HepG2 (cell line): ENCODE results near the gene EEF1AKMT3. TPM values are rescaled to one million over a fixed set of nuclear protein-coding genes. Genes with fewer than 3 reads are reported as not detected.

Source experiments
- BATF2 ChIP-seq: sonication (generic); formaldehyde crosslinking; IDR thresholded peaks from 2 replicates; pipeline ENCODE4 v1.8.0; 2022; ENCODE audit warnings: mild to moderate bottlenecking, missing genetic modification reagents, moderate library complexity
- BRCA1 ChIP-seq: sonication (generic); formaldehyde crosslinking; IDR thresholded peaks from 2 replicates; pipeline ENCODE4 v1.4.0; 2020; ENCODE audit warnings: missing genetic modification reagents
- DZIP1 ChIP-seq: sonication (generic); formaldehyde crosslinking; IDR thresholded peaks from 2 replicates; pipeline ENCODE4 v1.5.0; 2020; ENCODE audit warnings: mild to moderate bottlenecking, missing genetic modification reagents
- GATAD2A ChIP-seq: IDR thresholded peaks from 2 replicates; pipeline ENCODE4 v1.6.1; 2016
- HDAC2 ChIP-seq: sonication (generic); formaldehyde crosslinking; IDR thresholded peaks from 2 replicates; pipeline ENCODE4 v1.4.0; 2020; ENCODE audit warnings: missing genetic modification reagents
- HMGXB4 ChIP-seq, 2 experiments: sonication (generic) in 1 of 2; formaldehyde crosslinking in 1 of 2; IDR thresholded peaks; 2 replicates each; pipeline versions ENCODE4 v1.4.0 to v1.6.1; 2018 to 2020; ENCODE audit warnings: missing genetic modification reagents in 2 of 2, borderline replicate concordance in 1 of 2, low read depth in 1 of 2, mild to moderate bottlenecking in 1 of 2, missing biosample characterization in 1 of 2
- KMT2B ChIP-seq: IDR thresholded peaks from 2 replicates; pipeline ENCODE4 v1.6.1; 2016; ENCODE audit warnings: missing genetic modification reagents, missing compliant biosample characterization
- MTF2 ChIP-seq: sonication (generic); formaldehyde crosslinking; IDR thresholded peaks from 2 replicates; pipeline ENCODE4 v1.5.0; 2020; ENCODE audit warnings: missing genetic modification reagents, borderline replicate concordance
- NCOA2 ChIP-seq: sonication (generic); formaldehyde crosslinking; IDR thresholded peaks from 2 replicates; pipeline ENCODE4 v1.8.0; 2022; ENCODE audit warnings: inconsistent platforms
- PCBP1 ChIP-seq: fragments of 200-400 bp; formaldehyde crosslinking; IDR thresholded peaks from 2 replicates; pipeline ENCODE4 v1.6.1; 2017; ENCODE audit warnings: mild to moderate bottlenecking, low read depth, low read length, borderline replicate concordance
- SSRP1 ChIP-seq: IDR thresholded peaks from 2 replicates; pipeline ENCODE4 v1.6.1; 2016; ENCODE audit warnings: control low read depth
- TRIM24 ChIP-seq: sonication (generic); formaldehyde crosslinking; IDR thresholded peaks from 2 replicates; pipeline ENCODE4 v1.8.0; 2022; ENCODE audit warnings: mild to moderate bottlenecking, missing genetic modification reagents
- ZBTB37 ChIP-seq: sonication (generic); formaldehyde crosslinking; IDR thresholded peaks from 2 replicates; pipeline ENCODE4 v1.4.0; 2020; ENCODE audit warnings: mild to moderate bottlenecking, missing genetic modification reagents
- ZNF101 ChIP-seq: sonication (generic); formaldehyde crosslinking; IDR thresholded peaks from 2 replicates; pipeline ENCODE4 v1.4.0; 2020; ENCODE audit warnings: mild to moderate bottlenecking, low read depth, missing genetic modification reagents, borderline replicate concordance
- ZNF12 ChIP-seq: sonication (generic); formaldehyde crosslinking; IDR thresholded peaks from 2 replicates; pipeline ENCODE4 v1.5.0; 2020; ENCODE audit warnings: missing genetic modification reagents
- ZNF24 ChIP-seq: fragments of 450-650 bp; IDR thresholded peaks from 2 replicates; pipeline ENCODE4 v1.6.1; 2017; ENCODE audit warnings: antibody characterized with exemption, mild to moderate bottlenecking
- ZNF331 ChIP-seq: sonication (generic); formaldehyde crosslinking; IDR thresholded peaks from 2 replicates; pipeline ENCODE4 v1.4.0; 2020; ENCODE audit warnings: missing genetic modification reagents
- ZNF362 ChIP-seq: sonication (generic); formaldehyde crosslinking; IDR thresholded peaks from 2 replicates; pipeline ENCODE4 v1.4.0; 2020; ENCODE audit warnings: missing genetic modification reagents, mild to moderate bottlenecking, borderline replicate concordance
- ZNF770 ChIP-seq: sonication (generic); formaldehyde crosslinking; IDR thresholded peaks from 2 replicates; pipeline ENCODE4 v1.5.0; 2020; ENCODE audit warnings: mild to moderate bottlenecking, missing genetic modification reagents
- ZNF879 ChIP-seq: sonication (generic); formaldehyde crosslinking; IDR thresholded peaks from 2 replicates; pipeline ENCODE4 v1.8.1; 2023; ENCODE audit warnings: missing genetic modification reagents
- polyA plus RNA-seq, 8 experiments: library from polyadenylated mRNA; depleted of rRNA in 3 of 8; stranded (reverse) in 7 of 8; unstranded in 1 of 8; fragments of >200 nt; fragmentation: Illumina TruSeq in 4 of 8; extraction: Trizol in 4 of 8; gene quantifications; 2 replicates each; pipeline versions ENCODE4 v1.2.1 to v1.2.3, GENCODE V29; 2011 to 2016; ENCODE audit warnings: low read depth in 4 of 8, missing spikeins in 1 of 8, mixed read lengths in 1 of 8; ENCODE audit not compliant: insufficient read depth in 1 of 8
- total RNA-seq, 5 experiments: library from RNA; depleted of rRNA; stranded (reverse); fragments of >200 nt; fragmentation: Illumina TruSeq; extraction: Trizol; gene quantifications; 2 replicates each; pipeline ENCODE4 v1.2.3, GENCODE V29; 2016; ENCODE audit warnings: low read depth in 1 of 5

The EEF1AKMT3 gene
- total and polyA plus RNA-seq, 2 of the 13 experiments (the other 11 are each of a cell fraction or from before 2014, with no cell fraction given) = 4.7 to 11.4 TPM

GRCh38 chr12:57765003-57765697, 7.3 kb upstream of the EEF1AKMT3 start (continued):
- TF ChIP-seq ZNF362 (CRISPR knock-in tag) = no peak
- no peak for TF ChIP-seq GATAD2A (CRISPR knock-in tag)
- no peak for TF ChIP-seq KMT2B (CRISPR knock-in tag)
- no peak for TF ChIP-seq BRCA1
- no peak for TF ChIP-seq ZNF770 (CRISPR knock-in tag)
- no peak for TF ChIP-seq ZNF24
- TF ChIP-seq HMGXB4 (CRISPR knock-in tag; IDR thresholded peaks at IDR 0.05; ENCODE audit: borderline replicate concordance in 1 of 2, low read depth in 1 of 2) = peak; percentile 86 to 91
- TF ChIP-seq PCBP1 = no peak
- TF ChIP-seq ZBTB37 (CRISPR knock-in tag) = no peak
- TF ChIP-seq ZNF12 (CRISPR knock-in tag) = no peak
- no peak for TF ChIP-seq ZNF101
- TF ChIP-seq BATF2 (CRISPR knock-in tag) = peak; percentile 72; the same call in 1 of the 2 replicates
- no peak for TF ChIP-seq NCOA2 (CRISPR knock-in tag)
- no peak for TF ChIP-seq TRIM24 (CRISPR knock-in tag)
- TF ChIP-seq HDAC2 (CRISPR knock-in tag) = peak; percentile 24; the same call in 1 of the 2 replicates
- no peak for TF ChIP-seq ZNF879
- TF ChIP-seq DZIP1 (CRISPR knock-in tag) = peak; percentile 88; the same call in 1 of the 2 replicates
- no peak for TF ChIP-seq SSRP1
- TF ChIP-seq ZNF331 (CRISPR knock-in tag) = peak; percentile 28; the same call in 1 of the 2 replicates
- TF ChIP-seq MTF2 = no peak
